ENCODE measurements around the gene TSTD1. TPM values are rescaled to one million over a fixed set of nuclear protein-coding genes. Genes with fewer than 3 reads are reported as not detected.

TSTD1 gene
- polyA plus RNA-seq, 3 donors = 9.9 to 20.3 (median 11.8) TPM

DNA sequence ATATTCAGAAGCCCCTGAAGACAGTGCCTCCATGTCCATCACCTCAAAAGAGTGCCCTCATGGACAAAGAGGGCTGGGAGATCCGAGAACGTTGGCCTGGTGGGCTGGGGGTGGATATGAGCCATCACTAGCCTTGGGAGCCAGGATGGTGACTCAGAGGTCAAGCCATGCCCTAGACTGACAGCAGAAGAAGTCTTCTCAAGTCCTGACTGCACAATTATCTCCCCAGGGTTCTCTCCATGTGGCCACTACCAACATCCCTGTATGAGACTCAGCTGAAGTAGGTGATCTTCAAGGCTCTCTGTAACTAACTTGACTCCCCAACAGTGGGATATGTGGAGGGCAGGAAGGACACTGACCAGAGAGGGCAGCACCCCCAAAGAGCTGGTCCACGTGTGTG lies 14.1 kb upstream of the TSTD1 start:
- Histone ChIP-seq H3K27me3 (ENCODE audit: control insufficient read depth in 2 of 2, insufficient read depth in 2 of 2, low read length in 2 of 2) (no peaks in the 10 kb centered on the region), H3K36me3 (replicated peaks in 1 of 2; ENCODE audit: control insufficient read depth in 1 of 2, insufficient read depth in 2 of 2, low read length in 2 of 2) (peaks cover 90 to 97% of the 10 kb centered on the region in 2 donors), H2AFZ (ENCODE audit: insufficient read depth, low read depth, low read length, poor library complexity, severe bottlenecking) (no peak overlapping the region), H3K79me2 (ENCODE audit: insufficient read depth, low read length) (peaks cover 83% of the 10 kb centered on the region), H3K4me3 (replicated peaks in 1 of 3; ENCODE audit: low read depth in 2 of 3, low read length in 3 of 3) (no peak overlapping the region), H3K27ac (ENCODE audit: low read depth in 1 of 2, low read length in 2 of 2) (peak overlapping the region in 1 of 2 donors; percentile 53), H3K4me2 (replicated peaks; ENCODE audit: extremely low read depth, low read length, poor library complexity, severe bottlenecking) (no peak overlapping the region), H4K20me1 (ENCODE audit: insufficient read depth, low read length) (peaks cover 87% of the 10 kb centered on the region), H3K9me3 (replicated peaks in 1 of 2; ENCODE audit: control insufficient read depth in 1 of 2, insufficient read depth in 1 of 2, low read length in 2 of 2) (no peaks in the 10 kb centered on the region), H3K4me1 (ENCODE audit: control insufficient read depth in 1 of 2, insufficient read depth in 2 of 2, low read length in 2 of 2) (peaks cover 21 to 37% of the 10 kb centered on the region in 2 donors), H3K9ac (ENCODE audit: insufficient read depth, low read length, poor library complexity, severe bottlenecking) (no peak overlapping the region)
- H3K36me3 Mint-ChIP-seq = peaks cover 88 to 98% of the 10 kb centered on the region in 2 donors
- peaks cover 38% of the 10 kb centered on the region for H3K4me1 Mint-ChIP-seq
- no peak for DNase-seq
- no peaks in the 10 kb centered on the region for H3K27me3 Mint-ChIP-seq (ENCODE audit: low read depth in 3 of 3)
- intact Hi-C loops (cut with micrococcal nuclease) = loop anchor here in 1 of 2 donors (10.0 kb wide), 1 partner anchor 58 kb away; no protein-coding TSS in a partner anchor
- peak overlapping the region in 5 of 7 donors; percentile 40 to 77 (median 60) for H3K27ac Mint-ChIP-seq
- H3K9me3 Mint-ChIP-seq = no peaks in the 10 kb centered on the region
- H3K4me3 Mint-ChIP-seq = no peak overlapping the region
- TF ChIP-seq CTCF (IDR thresholded peaks at IDR 0.05) = no peak
- WGBS (ENCODE audit: insufficient coverage) = 100% methylated on average over 2 of the region's 3 CpGs

DNA sequence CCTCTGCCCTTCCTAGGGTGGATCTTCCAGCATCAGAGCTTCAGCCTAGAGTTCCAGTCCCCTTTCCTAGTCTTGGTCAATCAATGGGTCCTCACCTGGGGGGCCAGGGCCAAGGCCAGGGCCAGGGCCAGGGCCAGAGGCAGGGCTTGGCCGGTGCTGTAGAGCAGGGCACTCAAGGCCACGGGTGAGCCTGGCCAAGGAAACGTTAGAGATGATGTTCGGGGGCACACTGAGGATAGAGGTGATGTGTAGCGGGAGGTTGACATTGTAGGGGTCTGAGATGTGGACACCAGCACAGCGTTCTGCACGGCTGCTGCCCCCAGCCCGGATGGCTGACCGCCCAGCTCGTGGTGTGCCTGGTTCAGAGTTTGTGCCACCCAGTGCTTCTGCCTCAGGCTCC lies 12.5 kb upstream of the TSTD1 start:
- H3K27ac Mint-ChIP-seq = peak overlapping the region in 4 of 7 donors; percentile 30 to 63 (median 62)
- no peak overlapping the region for H3K4me2 ChIP-seq (replicated peaks; ENCODE audit: extremely low read depth, low read length, poor library complexity, severe bottlenecking)
- no peak overlapping the region for H2AFZ ChIP-seq (ENCODE audit: insufficient read depth, low read depth, low read length, poor library complexity, severe bottlenecking)
- H3K9ac ChIP-seq (ENCODE audit: insufficient read depth, low read length, poor library complexity, severe bottlenecking) = no peak overlapping the region
- peaks cover 67% of the 10 kb centered on the region for H3K79me2 ChIP-seq (ENCODE audit: insufficient read depth, low read length)
- TF ChIP-seq CTCF (IDR thresholded peaks at IDR 0.05) = no peak
- H3K9me3 ChIP-seq (replicated peaks in 1 of 2; ENCODE audit: control insufficient read depth in 1 of 2, insufficient read depth in 1 of 2, low read length in 2 of 2) = no peaks in the 10 kb centered on the region
- WGBS (ENCODE audit: insufficient coverage) = 99% methylated on average over 9 of the region's 10 CpGs
- peaks cover 55% of the 10 kb centered on the region for H3K4me1 Mint-ChIP-seq
- peaks cover 70% of the 10 kb centered on the region for H4K20me1 ChIP-seq (ENCODE audit: insufficient read depth, low read length)
- H3K27me3 Mint-ChIP-seq (ENCODE audit: low read depth in 3 of 3) = no peaks in the 10 kb centered on the region
- peaks cover 37 to 54% of the 10 kb centered on the region in 2 donors for H3K4me1 ChIP-seq (ENCODE audit: control insufficient read depth in 1 of 2, insufficient read depth in 2 of 2, low read length in 2 of 2)
- no peak overlapping the region for H3K4me3 ChIP-seq (replicated peaks in 1 of 3; ENCODE audit: low read depth in 2 of 3, low read length in 3 of 3)
- no peak overlapping the region for H3K4me3 Mint-ChIP-seq
- H3K27ac ChIP-seq (ENCODE audit: low read depth in 1 of 2, low read length in 2 of 2) = peak overlapping the region; percentile 13 to 50
- H3K27me3 ChIP-seq (ENCODE audit: control insufficient read depth in 2 of 2, insufficient read depth in 2 of 2, low read length in 2 of 2) = no peaks in the 10 kb centered on the region
- H3K9me3 Mint-ChIP-seq = no peaks in the 10 kb centered on the region
- no peak for DNase-seq
- peaks cover 80 to 92% of the 10 kb centered on the region in 2 donors for H3K36me3 Mint-ChIP-seq
- peaks cover 81 to 89% of the 10 kb centered on the region in 2 donors for H3K36me3 ChIP-seq (replicated peaks in 1 of 2; ENCODE audit: control insufficient read depth in 1 of 2, insufficient read depth in 2 of 2, low read length in 2 of 2)
- intact Hi-C loops (cut with micrococcal nuclease) = loop anchor here in 1 of 2 donors (10.0 kb wide), 1 partner anchor 56 kb away; no protein-coding TSS in a partner anchor

All from CD14-positive monocyte (primary cell).